ENCODE results near the gene GIMAP7.

DNA sequence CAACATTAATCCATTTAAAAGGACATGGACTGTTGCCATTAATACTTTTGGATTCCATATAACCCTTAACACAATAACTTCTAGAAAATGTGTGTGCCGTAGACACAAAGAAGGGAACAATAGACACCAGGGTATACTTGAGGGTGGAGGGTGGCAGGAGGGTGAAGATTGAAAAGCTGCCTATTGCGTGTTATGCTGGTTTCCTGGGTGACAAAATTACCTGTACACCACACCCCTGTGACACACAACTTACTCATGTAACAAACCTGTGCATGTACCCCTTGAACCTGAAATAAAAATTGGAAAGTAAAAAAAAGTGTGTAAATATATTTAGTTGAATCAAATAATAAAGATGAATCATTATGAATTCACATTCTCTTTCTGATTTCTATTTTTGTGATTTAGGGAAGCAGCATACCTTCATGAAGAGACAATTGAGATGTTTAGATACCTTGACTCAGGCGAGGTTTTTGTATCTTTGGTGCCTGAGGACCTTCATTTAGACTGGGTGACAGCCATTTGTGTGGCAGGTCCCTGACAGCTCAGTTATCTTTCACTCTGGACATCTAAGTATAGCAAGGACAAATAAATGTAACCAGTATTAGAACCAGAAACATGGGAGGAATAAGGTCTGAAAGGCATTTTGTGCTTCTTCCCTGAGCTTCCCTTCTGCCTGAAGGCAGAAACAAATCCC lies 35.5 kb upstream of the GIMAP7 start:
- TF ChIP-seq POLR2A (IDR thresholded peaks at IDR 0.05; ENCODE audit: low read depth, low read length) (no peak), TAF1 (IDR thresholded peaks at IDR 0.05; ENCODE audit: borderline replicate concordance, low read depth, low read length) (no peak), POLR2AphosphoS5 (IDR thresholded peaks at IDR 0.05; ENCODE audit: low read depth, low read length) (no peak)

Measured in GM12892 (cell line).